A549 treated with Mapracorat at 1 μM for 4 hours (cell line): ENCODE measurements around the gene TMPRSS11E. TPM values are rescaled to one million over a fixed set of nuclear protein-coding genes. Genes with fewer than 3 reads are reported as not detected.

Experiments
- total RNA-seq: library from RNA; stranded (reverse); fragments of 200-300 nt; extraction: Qiagen RNA extraction; gene quantifications from 5 replicates; pipeline ENCODE4 v1.2.3, GENCODE V29; 2022

TMPRSS11E gene, protein sequence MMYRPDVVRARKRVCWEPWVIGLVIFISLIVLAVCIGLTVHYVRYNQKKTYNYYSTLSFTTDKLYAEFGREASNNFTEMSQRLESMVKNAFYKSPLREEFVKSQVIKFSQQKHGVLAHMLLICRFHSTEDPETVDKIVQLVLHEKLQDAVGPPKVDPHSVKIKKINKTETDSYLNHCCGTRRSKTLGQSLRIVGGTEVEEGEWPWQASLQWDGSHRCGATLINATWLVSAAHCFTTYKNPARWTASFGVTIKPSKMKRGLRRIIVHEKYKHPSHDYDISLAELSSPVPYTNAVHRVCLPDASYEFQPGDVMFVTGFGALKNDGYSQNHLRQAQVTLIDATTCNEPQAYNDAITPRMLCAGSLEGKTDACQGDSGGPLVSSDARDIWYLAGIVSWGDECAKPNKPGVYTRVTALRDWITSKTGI
- not detected in 5 replicates for total RNA-seq

DNA sequence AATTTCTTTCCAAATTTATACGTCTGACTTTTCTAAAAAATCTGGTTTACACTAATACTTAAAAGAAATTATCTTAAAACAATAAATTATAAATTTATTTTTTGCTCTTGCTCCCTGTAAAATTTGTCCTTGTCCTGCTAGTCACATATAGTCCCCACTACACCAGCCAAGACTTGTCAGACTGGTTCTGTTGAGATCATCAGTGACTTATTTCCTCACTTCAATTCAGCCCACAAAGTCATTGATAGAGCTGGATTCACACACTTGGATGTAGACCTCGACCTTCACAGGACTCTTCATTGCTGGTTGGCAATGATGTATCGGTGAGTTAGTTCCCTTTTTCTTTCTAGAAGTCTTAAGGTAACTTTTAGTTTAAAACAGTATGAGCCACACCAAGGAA is at the start of gene TMPRSS11E:
Gene TMPRSS11E, plus strand, starts transcription at position 263 of the 400 bp plus-strand sequence. Its CDS starts 50 bp downstream, at position 313.

Other genes with a start within 250 kb of the TMPRSS11E start
- gene TMPRSS11B, start 201.8 kb upstream of the TMPRSS11E start, total RNA-seq, result not detected in 5 replicates
- 31.4 to 35.1 TPM (median 32.7 TPM) in 5 replicates for gene YTHDC1, start 97.4 kb upstream of the TMPRSS11E start, total RNA-seq
- gene UGT2B17, start 128.9 kb downstream of the TMPRSS11E start, total RNA-seq, result not detected in 5 replicates
- gene UGT2B15, start 223.2 kb downstream of the TMPRSS11E start, total RNA-seq, result 0.08 to 0.15 TPM (median 0.08 TPM) in 3 of 5 replicates, not detected in the others